HG03135 (cell line): ENCODE data around the gene GP1BA.

ENCODE experiments used
- ATAC-seq: cut with Tn5 transposase; IDR thresholded peaks from one replicate; pipeline ENCODE4 v1.9.1; 2021; ENCODE audit warnings: mild to moderate bottlenecking, moderate library complexity; ENCODE audit not compliant: unreplicated experiment

Gene GP1BA

GRCh38 chr17:4971826-4972225 is 39.7 kb downstream of the GP1BA start:
- ATAC-seq: no peak

GRCh38 chr17:4972322-4972721 is 40.2 kb downstream of the GP1BA start:
- no peak for ATAC-seq

GRCh38 chr17:4972752-4973151 is 40.7 kb downstream of the GP1BA start:
- no peak for ATAC-seq

- ATAC-seq: no peak
Observed at GRCh38 chr17:4973256-4974114, 41.4 kb downstream of the GP1BA start.

GRCh38 chr17:4974115-4974670 is 42.1 kb downstream of the GP1BA start:
- ATAC-seq: no peak

GRCh38 chr17:4978726-4979125 is 46.6 kb downstream of the GP1BA start:
- no peak for ATAC-seq

GRCh38 chr17:4980644-4981216 is 48.7 kb downstream of the GP1BA start:
- no peak for ATAC-seq

GRCh38 chr17:4982305-4982704 is 50.2 kb downstream of the GP1BA start:
- no peak for ATAC-seq
